Mucosa of stomach (tissue), 1 donor: Measurements from ENCODE around the gene STAC3.

Experiments used
- H3K27me3 ChIP-seq: one replicate; pipeline ENCODE4 v1.7.0; 2013; ENCODE audit warnings: mild to moderate bottlenecking, low read length; ENCODE audit not compliant: control insufficient read depth, insufficient read depth
- H3K36me3 ChIP-seq: one replicate; pipeline ENCODE4 v1.7.0; 2013; ENCODE audit warnings: low read length; ENCODE audit not compliant: control insufficient read depth, insufficient read depth
- H3K4me1 ChIP-seq: one replicate; pipeline ENCODE4 v1.7.0; 2013; ENCODE audit warnings: mild to moderate bottlenecking, low read length; ENCODE audit not compliant: control insufficient read depth, insufficient read depth
- H3K4me3 ChIP-seq: one replicate; pipeline ENCODE4 v1.7.0; 2013; ENCODE audit warnings: low read length
- H3K9ac ChIP-seq: one replicate; pipeline ENCODE4 v1.7.0; 2013; ENCODE audit warnings: mild to moderate bottlenecking, low read length, moderate library complexity
- H3K9me3 ChIP-seq: one replicate; pipeline ENCODE4 v1.7.0; 2013; ENCODE audit warnings: mild to moderate bottlenecking, low read length, moderate library complexity; ENCODE audit not compliant: control insufficient read depth
- donor health status: Pancreatic carcinoma.

STAC3 gene

GRCh38 chr12:57207731-57208630 is 43.0 kb downstream of the STAC3 start:
- H3K4me3 ChIP-seq = no peak overlapping the region
- peaks cover 11% of the 10 kb centered on the region for H3K36me3 ChIP-seq
- H3K9ac ChIP-seq = no peak overlapping the region

GRCh38 chr12:57205931-57206330 is 45.1 kb downstream of the STAC3 start:
- no peaks in the 10 kb centered on the region for H3K9me3 ChIP-seq
- no peaks in the 10 kb centered on the region for H3K4me1 ChIP-seq
- no peaks in the 10 kb centered on the region for H3K27me3 ChIP-seq
- H3K9ac ChIP-seq = no peak overlapping the region
- no peak overlapping the region for H3K4me3 ChIP-seq
- peaks cover 11% of the 10 kb centered on the region for H3K36me3 ChIP-seq

More at GRCh38 chr12:57207731-57208630, 43.0 kb downstream of the STAC3 start:
- no peaks in the 10 kb centered on the region for H3K9me3 ChIP-seq
- peaks cover 3% of the 10 kb centered on the region for H3K4me1 ChIP-seq
- no peaks in the 10 kb centered on the region for H3K27me3 ChIP-seq

- no peaks in the 10 kb centered on the region for H3K9me3 ChIP-seq
- no peaks in the 10 kb centered on the region for H3K4me1 ChIP-seq
- peaks cover 11% of the 10 kb centered on the region for H3K36me3 ChIP-seq
- no peak overlapping the region for H3K9ac ChIP-seq
- no peaks in the 10 kb centered on the region for H3K27me3 ChIP-seq
- no peak overlapping the region for H3K4me3 ChIP-seq
Measured at GRCh38 chr12:57205186-57205585, 45.8 kb downstream of the STAC3 start.

GRCh38 chr12:57204454-57204853 is 46.5 kb downstream of the STAC3 start:
- Histone ChIP-seq H3K4me1 (no peaks in the 10 kb centered on the region), H3K27me3 (no peaks in the 10 kb centered on the region), H3K9me3 (no peaks in the 10 kb centered on the region), H3K36me3 (peaks cover 11% of the 10 kb centered on the region), H3K9ac (no peak overlapping the region), H3K4me3 (no peak overlapping the region)

GRCh38 chr12:57203791-57204190 is 47.2 kb downstream of the STAC3 start:
- H3K4me1 ChIP-seq = no peaks in the 10 kb centered on the region
- H3K27me3 ChIP-seq = no peaks in the 10 kb centered on the region
- no peak overlapping the region for H3K9ac ChIP-seq
- no peak overlapping the region for H3K4me3 ChIP-seq
- peaks cover 13% of the 10 kb centered on the region for H3K36me3 ChIP-seq
- H3K9me3 ChIP-seq = no peaks in the 10 kb centered on the region

- peaks cover 19% of the 10 kb centered on the region for H3K36me3 ChIP-seq
- H3K9ac ChIP-seq = no peak overlapping the region
- no peaks in the 10 kb centered on the region for H3K4me1 ChIP-seq
- H3K27me3 ChIP-seq = no peaks in the 10 kb centered on the region
- no peak overlapping the region for H3K4me3 ChIP-seq
- H3K9me3 ChIP-seq = no peaks in the 10 kb centered on the region
Measured at GRCh38 chr12:57203201-57203600, 47.8 kb downstream of the STAC3 start.

- H3K9ac ChIP-seq = no peak overlapping the region
- H3K36me3 ChIP-seq = peaks cover 22% of the 10 kb centered on the region
Measured at GRCh38 chr12:57202321-57202720, 48.7 kb downstream of the STAC3 start.

GRCh38 chr12:57201631-57202030 is 49.4 kb downstream of the STAC3 start:
- Histone ChIP-seq H3K27me3 (no peaks in the 10 kb centered on the region), H3K4me3 (no peak overlapping the region), H3K9me3 (no peaks in the 10 kb centered on the region), H3K36me3 (peaks cover 22% of the 10 kb centered on the region), H3K9ac (no peak overlapping the region), H3K4me1 (no peaks in the 10 kb centered on the region)

More at GRCh38 chr12:57202321-57202720, 48.7 kb downstream of the STAC3 start:
- Histone ChIP-seq H3K4me3 (no peak overlapping the region), H3K27me3 (no peaks in the 10 kb centered on the region), H3K4me1 (no peaks in the 10 kb centered on the region), H3K9me3 (no peaks in the 10 kb centered on the region)

- Histone ChIP-seq H3K4me3 (no peak overlapping the region), H3K27me3 (no peaks in the 10 kb centered on the region), H3K9me3 (no peaks in the 10 kb centered on the region), H3K9ac (no peak overlapping the region), H3K4me1 (no peaks in the 10 kb centered on the region), H3K36me3 (peaks cover 21% of the 10 kb centered on the region)
Measured at GRCh38 chr12:57201219-57201618, 49.8 kb downstream of the STAC3 start.

GRCh38 chr12:57200497-57200896 is 50.5 kb downstream of the STAC3 start:
- no peak overlapping the region for H3K4me3 ChIP-seq
- H3K9ac ChIP-seq = no peak overlapping the region
- H3K36me3 ChIP-seq = peaks cover 17% of the 10 kb centered on the region
- H3K9me3 ChIP-seq = no peaks in the 10 kb centered on the region
- no peaks in the 10 kb centered on the region for H3K27me3 ChIP-seq
- H3K4me1 ChIP-seq = no peaks in the 10 kb centered on the region

- no peak overlapping the region for H3K9ac ChIP-seq
- H3K36me3 ChIP-seq = peaks cover 22% of the 10 kb centered on the region
- no peaks in the 10 kb centered on the region for H3K4me1 ChIP-seq
- no peaks in the 10 kb centered on the region for H3K9me3 ChIP-seq
- H3K27me3 ChIP-seq = no peaks in the 10 kb centered on the region
- H3K4me3 ChIP-seq = no peak overlapping the region
Measured at GRCh38 chr12:57199191-57199590, 51.8 kb downstream of the STAC3 start.

GRCh38 chr12:57198329-57198728 is 52.7 kb downstream of the STAC3 start:
- H3K9me3 ChIP-seq = no peaks in the 10 kb centered on the region
- no peak overlapping the region for H3K9ac ChIP-seq
- H3K36me3 ChIP-seq = peaks cover 26% of the 10 kb centered on the region
- H3K27me3 ChIP-seq = no peaks in the 10 kb centered on the region
- no peaks in the 10 kb centered on the region for H3K4me1 ChIP-seq
- no peak overlapping the region for H3K4me3 ChIP-seq
